Glomerular visceral epithelial cell (primary cell): ENCODE measurements around the gene RRM2.

Experiments used
- DNase-seq: peaks from one replicate; pipeline ENCODE4 v3.0.0-alpha.2; 2016; ENCODE audit errors: extremely low spot score

Gene RRM2

DNA sequence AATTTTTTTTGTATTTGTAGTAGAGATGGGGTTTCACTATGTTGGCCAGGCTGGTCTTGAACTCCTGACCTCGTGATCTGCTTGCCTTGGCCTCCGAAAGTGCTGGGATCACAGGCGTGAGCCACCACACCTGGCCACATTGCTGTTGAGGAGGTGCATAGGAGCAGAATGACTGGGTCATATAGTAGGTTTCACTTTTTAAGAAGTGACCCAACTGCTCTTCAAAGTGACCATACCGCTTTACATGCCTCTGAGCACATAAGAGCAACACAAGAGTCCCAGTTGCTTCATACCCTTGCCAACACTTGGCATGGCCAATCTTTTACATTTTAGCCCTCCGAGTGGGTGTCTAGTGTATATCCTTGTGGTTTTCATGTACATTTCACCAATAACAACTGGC is 28.9 kb downstream of the RRM2 start:
- DNase-seq = no peak

DNA sequence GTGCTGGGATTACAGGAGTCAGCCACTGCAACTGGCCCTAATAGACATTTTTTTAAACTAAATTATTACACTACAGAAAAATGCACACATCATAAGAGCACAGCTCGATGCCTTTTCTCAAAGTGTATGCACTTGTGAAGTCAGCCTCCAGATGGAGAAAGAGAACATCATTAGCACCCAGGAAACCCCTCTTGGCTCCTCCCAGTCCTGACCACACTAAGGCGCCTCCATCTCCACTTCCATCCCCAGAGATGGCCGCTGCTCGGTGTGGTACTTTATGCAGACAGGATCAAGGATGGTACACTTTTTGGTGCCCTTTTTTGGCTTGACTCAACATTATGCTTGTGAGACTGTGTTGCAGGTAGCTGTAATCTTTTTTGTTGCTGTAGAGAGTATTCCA is 34.8 kb downstream of the RRM2 start:
- no peak for DNase-seq

DNA sequence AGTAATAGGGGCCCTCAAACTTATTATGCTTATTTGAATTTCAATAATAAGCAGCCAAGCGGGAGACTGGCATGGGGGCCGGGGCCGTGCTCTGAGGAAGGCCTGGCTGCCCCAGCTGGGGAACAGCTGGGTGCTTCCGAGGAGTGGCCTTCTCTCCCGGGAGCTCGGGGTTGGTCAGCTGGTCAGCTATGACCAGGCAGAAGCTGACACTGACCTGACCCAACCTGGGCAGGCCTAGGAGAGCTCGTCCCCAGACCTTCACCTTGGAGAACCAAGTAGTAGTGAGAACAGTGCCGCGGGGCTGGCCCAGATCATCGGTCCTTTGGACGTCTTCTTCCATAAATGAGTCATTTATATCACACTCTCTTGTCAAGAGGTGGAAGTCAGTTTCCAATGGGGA is 36.1 kb downstream of the RRM2 start:
- no peak for DNase-seq

DNA sequence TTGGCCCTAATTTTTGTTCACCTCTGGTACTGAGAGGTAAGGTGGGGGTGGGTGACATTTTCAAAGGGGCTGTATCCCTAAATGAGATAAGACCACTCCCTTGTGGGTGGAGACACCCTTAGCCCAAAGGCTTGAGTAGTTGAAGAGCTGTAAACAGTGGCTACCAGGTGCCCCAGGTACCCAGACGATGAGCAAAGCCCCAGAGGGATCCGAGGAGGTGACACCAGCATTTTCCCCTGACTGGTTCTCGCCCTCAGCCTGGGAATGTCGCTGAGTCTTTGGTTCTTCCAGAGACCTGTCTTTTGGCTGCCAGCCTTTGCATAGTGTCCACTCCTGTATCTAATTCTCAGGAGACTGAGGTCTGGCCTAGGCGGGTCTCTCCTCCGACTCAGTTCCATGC is 36.5 kb downstream of the RRM2 start:
- no peak for DNase-seq

DNA sequence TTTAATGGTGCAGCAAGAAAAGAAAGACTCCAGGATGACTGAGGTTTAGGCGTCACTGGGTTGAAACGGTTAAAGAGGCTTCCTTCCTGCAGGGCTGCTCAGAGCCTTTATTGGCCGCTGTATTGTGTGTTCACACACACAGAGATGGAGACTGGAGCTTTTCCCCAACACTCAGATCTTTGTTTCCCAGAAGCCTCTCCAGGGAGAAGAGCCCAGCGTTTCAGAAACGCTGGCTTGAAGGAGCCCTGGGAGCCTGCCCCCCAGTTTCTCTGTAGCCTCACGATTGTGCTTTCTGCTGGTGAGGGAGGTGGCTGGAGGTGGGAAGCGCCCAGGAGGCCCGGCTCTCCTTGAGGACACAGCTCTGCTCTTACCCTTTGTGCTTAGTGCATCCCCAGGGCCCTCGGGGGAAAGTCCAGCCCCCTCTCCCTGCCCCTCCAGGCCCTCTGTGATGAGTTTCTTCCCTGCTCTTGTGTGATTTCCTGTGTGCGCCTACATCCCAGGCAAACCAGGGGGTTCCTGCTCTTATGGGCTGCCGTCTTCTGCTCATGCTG is 37.1 kb downstream of the RRM2 start:
- DNase-seq = no peak

DNA sequence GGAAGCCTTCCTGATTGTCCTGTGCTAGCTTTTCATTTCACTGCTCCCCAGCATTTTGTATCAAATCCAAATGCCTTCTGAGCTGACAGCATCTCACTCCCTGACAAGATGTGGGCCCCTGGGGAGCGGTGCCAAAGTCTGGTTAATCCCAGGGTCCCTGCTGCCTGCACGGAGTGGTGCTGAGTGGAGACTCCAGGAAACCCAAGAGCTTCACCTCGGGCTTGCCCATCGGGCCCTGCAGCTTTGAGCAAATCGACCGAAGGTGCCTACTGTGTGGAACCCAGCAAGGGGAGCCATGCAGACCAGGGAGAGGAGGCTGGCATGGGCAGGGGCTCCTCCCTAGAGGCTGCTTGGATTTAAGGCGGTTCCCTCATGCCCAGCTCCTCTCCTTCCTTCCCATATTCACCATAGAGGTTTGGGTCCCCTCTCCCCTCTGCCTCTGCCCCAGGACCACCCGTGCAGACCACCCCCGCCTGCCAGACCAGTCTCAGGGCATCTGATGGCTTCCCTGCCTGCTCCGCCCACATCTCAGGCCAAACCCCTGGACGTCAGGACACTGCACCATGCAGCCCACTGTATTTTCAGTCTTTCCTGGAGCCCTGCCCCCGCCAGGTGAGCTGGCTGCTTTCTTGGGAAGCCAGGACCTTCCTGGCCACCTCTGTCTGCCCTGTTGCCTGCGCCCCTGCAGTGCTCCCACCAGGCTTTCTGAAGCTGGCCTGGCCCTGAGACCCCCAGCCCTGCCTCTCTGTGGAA is 37.8 kb downstream of the RRM2 start:
- DNase-seq = no peak

DNA sequence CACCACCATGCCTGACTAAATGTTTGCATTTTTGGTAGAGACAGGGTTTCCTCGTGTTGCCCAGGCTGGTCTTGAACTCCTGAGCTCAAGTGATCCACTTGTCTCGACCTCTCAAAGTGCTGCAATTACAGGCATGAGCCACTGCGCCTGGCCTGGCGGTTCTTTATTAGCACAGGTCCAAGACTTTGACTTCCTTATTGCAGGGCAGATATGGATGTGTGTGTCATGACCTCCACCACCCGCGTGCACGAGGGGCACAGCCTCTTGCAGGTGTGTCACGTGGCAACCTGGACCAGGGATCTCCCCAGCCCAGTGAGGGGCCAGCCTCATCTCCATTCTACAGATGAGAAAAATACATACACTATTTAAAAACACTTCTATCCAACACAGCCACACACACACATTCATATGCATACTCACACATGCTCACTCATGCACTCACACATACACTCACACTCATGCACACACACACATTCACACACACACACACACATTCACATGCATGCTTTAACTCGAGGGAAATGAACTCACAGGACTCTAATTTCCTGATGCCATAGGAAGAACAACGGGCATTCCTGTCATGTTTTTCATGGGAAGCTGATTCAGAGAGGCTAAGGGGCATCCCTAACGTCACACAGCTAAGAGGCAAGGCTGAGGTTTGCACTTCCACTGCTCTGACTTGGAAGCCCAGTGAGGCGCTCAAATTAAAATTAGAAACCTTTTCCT is 38.8 kb downstream of the RRM2 start:
- no peak for DNase-seq

DNA sequence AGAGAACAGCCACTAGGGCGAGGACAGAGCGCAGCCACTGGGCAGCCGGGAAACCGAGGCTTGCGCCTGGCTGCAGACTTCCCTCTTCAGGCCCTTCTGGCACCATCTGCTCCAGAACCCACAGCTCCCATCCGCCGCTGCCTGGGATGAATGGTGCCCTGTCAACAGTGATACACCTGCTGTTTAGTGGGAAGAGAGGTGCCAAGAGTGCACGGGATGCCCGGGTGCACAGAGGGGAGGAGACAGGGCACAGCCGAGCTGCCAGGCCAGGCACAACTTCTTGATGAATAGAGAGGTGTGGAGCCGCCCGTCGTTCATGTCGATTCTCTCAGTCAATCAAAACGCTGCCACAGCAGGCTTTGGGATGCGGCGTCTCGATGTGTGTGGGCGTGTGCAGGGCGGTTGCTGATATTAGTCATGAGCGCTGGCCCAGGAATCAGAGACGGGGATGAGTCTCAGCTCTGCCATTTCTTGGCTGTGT is 39.5 kb downstream of the RRM2 start:
- DNase-seq = no peak

DNA sequence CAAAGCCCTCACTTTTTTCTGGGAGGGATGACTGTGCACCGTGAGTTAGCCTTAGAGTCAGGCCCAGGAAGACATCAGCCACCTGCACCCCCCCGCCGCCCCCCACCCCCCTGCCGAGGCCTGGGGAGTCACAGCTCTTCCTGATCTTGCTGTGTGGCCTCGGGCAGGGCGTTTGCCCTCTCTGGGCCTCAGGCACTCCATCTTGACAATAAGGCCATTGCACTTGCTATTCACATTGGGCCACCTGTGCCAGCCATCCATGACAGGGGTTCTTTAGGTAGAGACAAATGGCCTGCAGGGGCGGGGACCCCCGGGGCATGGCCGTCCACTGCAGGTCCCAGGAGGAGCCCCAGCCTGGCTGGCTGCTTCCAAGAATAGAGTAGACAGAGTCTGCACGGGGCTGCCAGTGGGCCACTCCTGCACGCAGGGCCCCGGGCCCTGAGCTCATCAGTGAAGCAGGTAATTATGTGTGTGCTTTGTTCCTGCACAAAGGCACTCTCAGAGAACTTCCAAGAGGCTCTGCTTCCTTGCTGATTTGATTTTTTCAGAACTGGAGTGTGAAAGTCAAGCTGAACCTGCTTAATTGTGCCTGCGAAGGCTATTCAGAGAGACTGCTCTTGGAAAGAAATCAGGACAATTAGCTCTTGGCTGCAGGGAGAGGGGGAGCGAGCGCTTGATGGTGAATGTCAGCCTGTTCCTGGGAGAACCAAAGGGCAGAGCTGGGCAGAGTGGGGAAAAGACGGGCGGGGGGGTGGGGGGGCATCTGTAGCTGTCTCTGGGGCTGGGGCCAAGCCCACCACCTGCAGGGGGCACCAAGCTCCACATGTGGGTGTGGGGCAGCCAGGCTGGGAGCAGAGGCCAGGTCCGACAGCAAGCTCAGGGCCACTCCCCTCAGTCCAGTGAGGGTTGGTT is 40.3 kb downstream of the RRM2 start:
- no peak for DNase-seq

DNA sequence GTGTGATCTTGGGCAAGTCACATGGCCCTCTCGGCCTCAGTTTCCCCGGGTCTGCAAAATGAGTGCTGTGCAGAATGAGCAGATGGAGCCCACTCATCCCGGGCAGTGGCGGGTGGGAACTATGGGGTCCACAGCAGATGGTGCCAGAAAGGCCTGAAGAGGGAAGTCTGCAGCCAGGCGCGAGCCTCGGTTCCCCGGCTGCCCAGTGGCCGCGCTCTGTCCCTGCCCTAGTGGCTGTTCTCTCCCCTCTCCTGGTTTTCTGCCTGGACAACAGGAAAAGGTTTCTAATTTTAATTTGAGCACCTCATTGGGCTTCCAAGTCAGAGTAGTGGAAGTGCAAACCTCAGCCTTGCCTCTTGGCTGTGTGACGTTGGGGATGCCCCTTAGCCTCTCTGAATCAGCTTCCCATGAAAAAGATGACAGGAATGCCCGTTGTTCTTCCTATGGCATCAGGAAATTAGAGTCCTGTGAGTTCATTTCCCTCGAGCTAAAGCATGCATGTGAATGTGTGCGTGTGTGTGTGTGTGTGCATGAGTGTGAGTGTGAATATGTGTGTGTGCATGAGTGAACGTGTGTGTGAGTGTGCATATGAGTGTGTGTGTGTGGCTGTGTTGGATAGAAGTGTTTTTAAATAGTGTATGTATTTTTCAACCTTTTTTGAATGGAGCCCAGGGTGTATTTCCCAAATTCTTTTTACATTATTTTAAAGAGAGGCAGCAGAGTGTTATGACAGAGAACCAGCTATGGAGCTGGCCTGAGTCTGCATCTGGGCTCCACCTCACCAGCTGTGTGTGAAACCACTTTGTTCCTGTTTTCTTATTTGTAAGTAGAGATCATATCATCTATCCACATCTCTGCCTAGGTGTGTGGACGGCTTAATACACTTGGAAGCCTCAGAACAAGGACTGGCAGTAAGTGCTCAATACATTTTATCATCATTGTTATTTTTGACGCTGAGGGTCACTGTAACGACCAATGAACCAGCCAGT is 41.3 kb downstream of the RRM2 start:
- no peak for DNase-seq

DNA sequence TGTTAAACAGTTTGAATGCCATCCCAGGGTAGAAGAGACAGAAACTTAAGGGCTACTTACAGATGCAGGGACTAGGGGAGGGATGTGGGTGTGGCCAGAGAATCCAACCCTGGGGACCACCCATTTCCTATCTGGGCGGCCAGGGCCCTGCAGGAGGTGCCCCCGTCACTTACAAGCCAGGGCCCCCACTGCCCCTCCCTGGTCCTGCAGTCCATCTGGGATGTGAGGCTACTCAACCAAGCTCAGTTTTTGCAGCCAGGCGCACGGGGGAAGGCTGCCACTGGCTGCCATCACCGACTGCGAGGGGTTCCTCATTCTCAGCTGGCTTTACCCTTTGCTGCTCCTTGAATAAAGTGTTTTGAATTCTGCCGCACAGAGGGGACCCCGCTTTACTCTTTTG is 42.1 kb downstream of the RRM2 start:
- no peak for DNase-seq

DNA sequence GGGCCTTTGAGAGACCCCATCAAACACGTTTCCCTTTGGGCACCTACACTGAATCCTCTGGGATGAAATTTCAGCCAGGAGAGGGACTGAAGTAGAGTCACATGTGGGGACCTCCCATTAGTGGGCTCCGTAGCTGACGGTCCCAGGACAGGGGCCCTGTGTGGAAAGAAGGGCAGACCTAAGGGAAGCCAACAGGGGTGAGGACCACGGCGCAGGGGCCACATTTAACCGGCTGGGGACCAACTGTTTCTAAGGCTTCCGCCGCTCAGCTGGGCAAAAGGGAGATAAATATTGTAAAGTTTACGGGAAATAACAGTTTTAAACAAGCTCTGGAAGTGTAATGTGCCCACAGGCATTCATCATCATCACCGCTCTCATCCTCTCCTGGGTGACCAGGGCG is 42.7 kb downstream of the RRM2 start:
- no peak for DNase-seq

DNA sequence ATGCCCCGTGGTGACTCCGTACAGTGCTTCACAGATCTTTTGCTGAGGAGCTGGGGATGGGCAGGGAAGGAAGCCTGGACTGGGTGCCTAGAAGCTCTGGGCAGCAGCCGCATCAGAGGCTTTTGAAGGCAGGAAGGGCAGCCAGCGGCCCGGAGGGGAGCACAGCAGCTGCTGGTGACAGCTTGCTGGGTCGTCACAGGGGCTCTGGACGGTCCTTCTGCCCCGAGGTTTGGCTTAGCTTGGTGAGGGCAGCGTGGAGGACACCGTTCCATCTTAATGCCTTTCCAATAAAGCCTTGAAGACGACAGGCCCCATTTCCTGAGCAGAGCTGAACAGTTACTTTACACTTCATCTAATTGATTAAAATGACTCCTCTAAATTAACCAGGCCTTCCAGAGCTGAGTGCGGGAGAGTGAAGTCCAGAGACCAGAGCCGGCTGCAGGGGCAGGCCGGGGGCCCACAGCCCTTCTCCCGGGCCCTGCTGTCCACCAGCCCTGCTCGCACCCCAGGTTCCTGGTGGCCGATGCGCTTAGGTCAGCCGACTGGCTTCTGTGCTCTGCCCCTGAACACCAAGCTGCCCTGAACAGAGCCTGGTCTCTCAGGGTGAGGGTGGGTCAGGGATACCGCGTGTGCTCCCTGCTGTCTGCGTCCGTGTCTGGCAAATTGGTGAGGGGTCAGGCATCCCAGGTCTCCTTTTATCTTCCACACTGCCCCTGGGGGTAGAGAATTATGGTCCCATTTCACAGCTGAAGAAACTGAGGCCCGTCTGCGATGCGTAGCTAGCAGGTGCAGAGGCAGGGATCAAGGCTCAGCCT is 43.5 kb downstream of the RRM2 start:
- no peak for DNase-seq

DNA sequence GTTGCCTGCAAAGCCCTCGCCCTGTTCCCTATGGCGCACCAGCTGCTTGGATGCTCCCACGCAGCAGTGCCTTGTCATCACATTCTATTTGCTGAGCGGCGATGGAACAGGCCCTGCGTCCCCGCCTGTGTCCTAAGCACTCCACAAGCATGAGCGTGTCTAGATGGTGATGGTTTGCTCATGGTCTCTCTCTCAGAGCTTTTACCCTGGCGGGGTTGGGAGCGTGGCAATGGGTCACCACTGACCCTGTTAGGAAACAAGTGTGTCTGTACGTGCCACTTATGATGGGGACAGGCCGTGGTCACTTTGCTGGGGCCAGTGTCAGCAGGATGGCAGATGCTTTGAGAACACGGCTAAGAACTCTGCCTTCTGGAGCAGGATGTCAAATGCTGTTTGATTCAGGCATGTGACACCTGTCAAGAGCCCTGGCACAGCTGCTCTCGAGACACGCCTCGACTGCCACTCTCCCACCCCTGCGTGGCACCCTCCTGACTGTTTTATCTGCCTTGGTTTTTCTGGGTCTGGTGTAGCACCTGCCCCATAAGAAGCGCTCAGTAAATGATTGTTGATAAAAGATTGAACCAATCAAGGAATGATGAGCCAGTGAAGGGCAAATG is 44.2 kb downstream of the RRM2 start:
- DNase-seq = no peak

DNA sequence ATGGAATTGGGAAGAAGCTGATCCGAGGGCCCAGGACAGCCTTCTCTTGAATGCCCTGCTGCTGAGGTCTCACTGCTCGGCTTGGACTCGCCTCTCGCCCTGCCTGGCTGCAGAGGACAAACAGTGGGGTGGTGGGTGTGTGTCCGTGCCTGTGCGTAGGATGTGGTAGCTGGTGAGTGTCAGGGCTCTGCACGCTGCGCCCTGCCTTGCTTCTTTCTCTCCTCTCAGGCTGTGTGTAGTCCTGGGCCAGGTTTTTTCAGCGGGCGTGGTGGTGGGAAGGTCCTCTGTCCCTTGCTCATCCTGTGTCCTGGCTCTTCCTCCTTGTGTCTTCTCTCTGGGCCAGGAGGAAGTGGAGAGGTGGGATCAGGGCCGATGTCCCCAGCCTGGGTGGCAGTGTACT is 44.8 kb downstream of the RRM2 start:
- DNase-seq = no peak

DNA sequence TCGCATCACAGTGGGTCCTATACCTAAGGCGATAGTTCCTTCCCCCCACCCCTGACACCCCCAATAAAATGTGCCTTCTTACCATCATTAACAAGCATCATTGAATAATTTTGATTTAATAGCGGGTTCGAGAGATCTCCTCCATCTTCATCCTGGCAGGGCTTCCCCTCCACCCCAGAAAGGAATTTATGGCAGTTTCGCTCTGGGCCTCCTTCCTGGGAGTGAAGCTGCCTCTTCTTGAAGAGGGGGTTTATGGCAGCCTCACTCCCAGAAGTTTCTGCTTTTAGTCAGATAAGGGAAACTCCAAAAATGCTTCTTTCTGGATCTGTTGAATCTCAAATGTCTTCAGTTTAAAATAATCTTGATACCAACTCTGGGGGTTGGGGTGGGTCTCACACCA is 45.7 kb downstream of the RRM2 start:
- no peak for DNase-seq

DNA sequence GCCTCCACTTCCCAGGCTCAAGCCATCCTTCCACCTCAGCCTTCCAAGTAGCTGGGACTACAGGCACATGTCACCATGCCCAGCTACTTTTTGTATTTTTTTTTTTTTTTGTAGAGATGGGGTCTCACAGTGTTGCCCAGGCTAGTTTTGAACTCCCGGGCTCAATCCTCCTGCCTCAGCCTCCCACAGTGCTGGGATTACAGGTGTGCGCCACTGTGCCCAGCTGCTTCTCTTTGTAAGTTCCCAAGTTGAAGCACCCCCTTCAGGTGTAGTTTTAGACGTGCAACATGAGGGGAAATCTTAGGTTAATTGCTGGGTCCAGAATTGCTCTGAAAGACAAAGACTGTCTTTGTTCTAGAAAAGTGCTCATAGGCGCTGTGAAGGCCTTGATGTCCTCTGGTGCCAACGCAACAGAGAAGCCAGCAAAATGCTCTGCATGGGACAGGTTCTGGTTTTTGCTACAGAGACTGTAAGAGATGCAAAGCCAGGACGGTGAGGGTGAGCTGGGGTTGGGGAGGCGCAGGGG is 46.6 kb downstream of the RRM2 start:
- DNase-seq = no peak

DNA sequence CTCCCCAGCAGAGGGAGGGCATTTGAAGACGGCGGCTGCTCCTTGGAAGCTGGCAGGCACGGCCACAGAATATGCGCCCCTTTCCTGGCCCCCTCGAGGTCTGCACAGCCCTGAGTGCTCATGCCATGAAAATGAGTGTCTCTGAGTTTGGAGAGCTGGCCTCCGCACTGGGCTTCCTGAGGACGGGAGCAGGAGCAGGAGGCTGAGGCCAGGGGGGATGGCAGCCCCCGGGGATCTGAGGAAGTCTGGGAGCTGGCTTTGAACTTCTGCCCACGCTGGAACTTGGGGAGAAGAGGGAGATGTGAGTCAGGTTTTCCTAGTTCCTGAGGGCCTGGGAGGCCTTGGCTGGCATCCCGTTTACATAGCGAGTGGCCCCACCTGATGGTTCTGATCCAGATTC is 47.0 kb downstream of the RRM2 start:
- no peak for DNase-seq

DNA sequence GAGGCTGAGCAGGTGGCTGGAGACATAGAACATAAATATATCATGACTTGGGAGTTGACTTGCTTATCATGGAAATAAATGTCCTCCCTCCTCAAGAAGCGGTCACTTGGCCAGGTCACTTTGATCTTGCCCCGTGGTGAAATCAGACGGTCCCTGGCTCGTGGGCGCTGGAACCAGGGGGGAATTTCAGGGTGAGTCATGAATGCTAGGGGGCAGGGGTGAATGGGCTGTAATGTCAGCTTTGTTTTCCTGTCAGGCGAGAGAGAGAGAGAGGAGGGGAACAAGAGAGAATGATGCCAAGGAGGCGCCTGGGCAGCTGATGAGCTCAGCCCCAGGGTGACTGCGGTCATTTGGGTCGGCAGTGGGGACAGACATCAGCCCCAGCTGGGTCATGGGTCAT is 47.7 kb downstream of the RRM2 start:
- DNase-seq = peak; percentile 56
